ENCODE data around the gene MORN1.
"Not testable (repeated sequence)": the region's sequence is repeated elsewhere in the genome, so short reads cannot be mapped to it uniquely, and the experiment has no call there.

The MORN1 gene

DNA sequence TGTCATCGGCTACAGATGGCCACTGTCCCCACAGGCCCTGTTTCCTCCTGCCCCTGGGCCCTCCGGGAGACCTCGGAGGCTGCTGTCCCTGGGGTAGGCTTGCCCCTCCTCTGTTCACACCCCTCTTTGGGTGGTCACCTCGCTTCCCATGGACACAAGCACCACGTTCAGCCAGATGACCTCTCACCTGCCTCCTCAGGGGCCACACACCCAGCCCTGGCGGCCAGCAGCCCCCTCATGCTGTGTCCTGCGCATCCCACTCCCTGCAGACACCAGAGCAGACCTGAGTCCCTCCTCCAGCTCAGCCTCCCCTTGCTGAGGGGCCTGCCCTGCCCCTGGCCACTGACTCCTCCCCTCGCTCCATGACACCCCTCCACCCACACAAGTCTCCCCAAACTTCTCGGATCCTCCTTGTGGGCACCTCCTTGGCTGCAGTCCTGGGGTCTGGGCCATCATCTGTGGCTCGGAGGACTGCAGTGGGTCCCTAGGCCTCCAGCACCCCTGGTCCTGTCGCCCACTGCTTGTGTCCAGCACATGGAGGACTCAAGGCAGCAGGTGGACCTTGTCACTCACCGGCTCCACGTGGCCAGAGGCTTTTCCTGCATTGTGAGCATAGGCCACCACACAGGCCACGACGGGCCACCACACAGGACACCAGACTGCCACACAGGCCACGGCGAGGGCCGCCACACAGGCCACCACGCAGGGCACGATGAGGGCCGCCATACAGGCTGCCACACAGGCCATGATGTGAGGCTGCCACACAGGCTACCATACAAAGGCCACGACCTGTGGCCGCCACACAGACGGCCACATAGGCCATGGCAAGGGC lies 51.1 kb downstream of the MORN1 start:
- Histone ChIP-seq H3K27ac (ENCODE audit: low read depth, low read length) (no peak overlapping the region), H3K36me3 (ENCODE audit: control insufficient read depth in 1 of 2, insufficient read depth in 2 of 2, low read length in 2 of 2) (no peaks in the 10 kb centered on the region), H3K4me1 (ENCODE audit: control insufficient read depth in 1 of 2, insufficient read depth in 2 of 2, low read length in 2 of 2) (no peaks in the 10 kb centered on the region), H3K9me3 (ENCODE audit: control insufficient read depth in 1 of 2, low read length in 2 of 2) (no peaks in the 10 kb centered on the region), H3K4me3 (ENCODE audit: low read depth in 1 of 2, low read length in 2 of 2) (no peak overlapping the region), H3K9ac (ENCODE audit: low read depth in 1 of 2, low read length in 2 of 2) (no peak overlapping the region), H3K27me3 (ENCODE audit: control insufficient read depth in 1 of 2, insufficient read depth in 2 of 2, low read length in 2 of 2) (no peaks in the 10 kb centered on the region)

DNA sequence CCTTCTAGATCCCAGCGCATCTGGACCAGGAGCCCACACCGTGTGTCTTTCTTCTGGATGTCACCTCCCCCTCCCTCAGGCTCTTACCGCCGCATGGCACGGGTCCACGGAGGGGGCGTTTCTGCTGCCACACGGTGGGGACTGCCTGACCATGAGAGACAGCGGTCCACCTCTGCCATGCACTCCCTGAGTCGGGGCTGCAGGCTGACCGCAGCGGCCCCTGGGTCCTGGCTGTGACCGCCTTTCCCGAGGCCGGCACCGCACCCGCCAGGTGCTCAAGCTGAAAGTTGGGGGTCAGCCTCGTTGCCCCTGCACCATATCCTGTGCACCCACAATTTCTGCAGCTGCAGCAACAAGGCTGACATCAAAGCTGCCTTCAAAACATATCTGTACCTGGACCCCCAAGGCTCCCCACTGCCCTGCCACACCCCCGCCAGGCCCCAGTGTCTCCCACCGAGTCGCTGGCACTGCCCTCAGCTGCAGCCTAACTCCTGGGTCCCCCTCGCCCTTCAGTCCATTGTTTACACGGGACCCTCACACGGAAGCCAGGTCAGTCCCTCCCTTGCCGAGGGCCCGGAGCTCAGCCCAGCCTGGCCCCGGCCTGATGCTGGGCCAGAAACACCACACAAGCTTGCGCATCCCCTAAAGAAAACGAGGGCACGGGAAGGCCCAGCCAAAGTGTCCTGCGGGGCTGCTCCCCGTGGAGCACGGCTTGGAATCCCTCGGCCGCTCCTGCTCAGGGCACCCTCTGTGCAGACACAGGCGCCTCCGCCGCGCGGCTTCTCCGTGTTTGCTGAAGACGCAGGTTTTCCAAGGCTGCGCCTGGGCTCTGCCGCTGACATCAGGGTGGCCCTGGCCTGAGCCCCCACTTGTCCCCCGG lies 51.9 kb downstream of the MORN1 start:
- no peak overlapping the region for H3K4me3 ChIP-seq (ENCODE audit: low read depth in 1 of 2, low read length in 2 of 2)
- H3K4me1 ChIP-seq (ENCODE audit: control insufficient read depth in 1 of 2, insufficient read depth in 2 of 2, low read length in 2 of 2), result no peaks in the 10 kb centered on the region
- no peaks in the 10 kb centered on the region for H3K9me3 ChIP-seq (ENCODE audit: control insufficient read depth in 1 of 2, low read length in 2 of 2)
- H3K36me3 ChIP-seq (ENCODE audit: control insufficient read depth in 1 of 2, insufficient read depth in 2 of 2, low read length in 2 of 2), result no peaks in the 10 kb centered on the region
- H3K27me3 ChIP-seq (ENCODE audit: control insufficient read depth in 1 of 2, insufficient read depth in 2 of 2, low read length in 2 of 2), result no peaks in the 10 kb centered on the region
- H3K9ac ChIP-seq (ENCODE audit: low read depth in 1 of 2, low read length in 2 of 2), result no peak overlapping the region
- no peak overlapping the region for H3K27ac ChIP-seq (ENCODE audit: low read depth, low read length)

DNA sequence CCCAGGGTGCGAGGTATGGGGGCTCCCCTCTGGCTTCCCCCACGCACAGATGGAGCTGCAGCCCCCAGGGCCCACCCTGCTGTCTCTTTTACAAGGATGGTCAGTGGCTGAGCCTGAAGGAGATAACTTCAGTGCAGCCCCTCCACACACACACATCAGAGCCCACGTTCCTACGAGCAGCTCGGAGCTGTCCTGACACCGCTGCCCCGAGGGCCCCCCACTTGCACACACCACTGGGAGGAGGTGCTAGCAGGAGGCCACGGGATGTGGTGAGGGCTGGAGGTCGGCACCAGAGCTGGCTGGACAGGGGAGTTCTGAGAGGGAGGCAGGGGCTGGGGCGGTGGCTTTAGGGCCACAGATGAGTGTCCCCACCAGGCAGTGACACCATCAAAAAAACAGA lies 53.9 kb downstream of the MORN1 start:
- H3K9ac ChIP-seq (ENCODE audit: low read depth in 1 of 2, low read length in 2 of 2), result no peak overlapping the region
- no peaks in the 10 kb centered on the region for H3K9me3 ChIP-seq (ENCODE audit: control insufficient read depth in 1 of 2, low read length in 2 of 2)
- no peak overlapping the region for H3K4me3 ChIP-seq (ENCODE audit: low read depth in 1 of 2, low read length in 2 of 2)
- no peaks in the 10 kb centered on the region for H3K4me1 ChIP-seq (ENCODE audit: control insufficient read depth in 1 of 2, insufficient read depth in 2 of 2, low read length in 2 of 2)
- H3K27me3 ChIP-seq (ENCODE audit: control insufficient read depth in 1 of 2, insufficient read depth in 2 of 2, low read length in 2 of 2), result no peaks in the 10 kb centered on the region
- no peaks in the 10 kb centered on the region for H3K36me3 ChIP-seq (ENCODE audit: control insufficient read depth in 1 of 2, insufficient read depth in 2 of 2, low read length in 2 of 2)
- no peak overlapping the region for H3K27ac ChIP-seq (ENCODE audit: low read depth, low read length)

DNA sequence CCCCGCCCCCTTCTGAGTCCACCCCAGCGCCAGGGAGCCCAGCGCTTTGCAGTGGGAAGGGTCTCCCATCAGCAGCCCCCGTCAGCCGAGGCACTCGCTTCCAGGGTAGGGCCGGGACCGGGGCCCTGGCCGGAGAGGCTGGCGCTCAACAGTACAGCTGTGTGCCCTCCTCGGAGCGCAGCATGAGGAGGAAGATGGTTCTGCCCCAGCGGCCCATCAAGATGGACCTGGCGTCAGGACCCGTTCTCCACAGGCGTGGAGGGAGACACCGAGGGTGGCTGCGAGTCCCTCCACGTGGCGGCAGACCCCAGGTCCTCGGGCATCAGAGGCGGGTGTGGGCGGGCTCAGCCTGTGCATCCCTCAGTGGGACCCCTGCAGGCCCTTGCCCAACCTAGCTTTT lies 54.3 kb downstream of the MORN1 start:
- Histone ChIP-seq H3K27me3 (ENCODE audit: control insufficient read depth in 1 of 2, insufficient read depth in 2 of 2, low read length in 2 of 2) (no peaks in the 10 kb centered on the region), H3K36me3 (ENCODE audit: control insufficient read depth in 1 of 2, insufficient read depth in 2 of 2, low read length in 2 of 2) (no peaks in the 10 kb centered on the region), H3K27ac (ENCODE audit: low read depth, low read length) (no peak overlapping the region), H3K4me3 (ENCODE audit: low read depth in 1 of 2, low read length in 2 of 2) (no peak overlapping the region), H3K9ac (ENCODE audit: low read depth in 1 of 2, low read length in 2 of 2) (no peak overlapping the region), H3K9me3 (ENCODE audit: control insufficient read depth in 1 of 2, low read length in 2 of 2) (no peaks in the 10 kb centered on the region), H3K4me1 (ENCODE audit: control insufficient read depth in 1 of 2, insufficient read depth in 2 of 2, low read length in 2 of 2) (no peaks in the 10 kb centered on the region)

DNA sequence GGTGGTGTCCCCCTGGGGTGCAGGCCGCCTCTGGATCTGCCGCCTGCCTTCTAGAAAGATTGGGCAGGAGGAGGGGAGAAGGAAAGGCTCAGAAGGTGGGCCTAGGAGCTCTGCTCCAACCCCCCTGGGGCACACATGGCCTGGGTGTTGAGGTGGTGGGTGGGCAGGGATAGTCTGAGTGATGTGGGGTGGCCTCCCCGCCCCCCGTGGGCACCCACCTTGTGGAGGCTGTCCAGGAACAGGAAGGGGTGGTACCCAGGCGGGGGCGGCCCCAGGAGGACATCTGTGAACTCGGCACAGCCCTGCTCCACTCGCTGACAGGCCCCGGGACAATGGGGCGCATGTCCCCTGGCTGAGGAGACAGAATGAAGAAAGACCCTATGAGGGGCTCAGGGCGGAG lies 54.9 kb downstream of the MORN1 start:
- Histone ChIP-seq H3K9me3 (ENCODE audit: control insufficient read depth in 1 of 2, low read length in 2 of 2) (no peaks in the 10 kb centered on the region), H3K27ac (ENCODE audit: low read depth, low read length) (no peak overlapping the region), H3K36me3 (ENCODE audit: control insufficient read depth in 1 of 2, insufficient read depth in 2 of 2, low read length in 2 of 2) (no peaks in the 10 kb centered on the region), H3K4me3 (ENCODE audit: low read depth in 1 of 2, low read length in 2 of 2) (no peak overlapping the region), H3K9ac (ENCODE audit: low read depth in 1 of 2, low read length in 2 of 2) (no peak overlapping the region), H3K4me1 (ENCODE audit: control insufficient read depth in 1 of 2, insufficient read depth in 2 of 2, low read length in 2 of 2) (no peaks in the 10 kb centered on the region), H3K27me3 (ENCODE audit: control insufficient read depth in 1 of 2, insufficient read depth in 2 of 2, low read length in 2 of 2) (no peaks in the 10 kb centered on the region)

DNA sequence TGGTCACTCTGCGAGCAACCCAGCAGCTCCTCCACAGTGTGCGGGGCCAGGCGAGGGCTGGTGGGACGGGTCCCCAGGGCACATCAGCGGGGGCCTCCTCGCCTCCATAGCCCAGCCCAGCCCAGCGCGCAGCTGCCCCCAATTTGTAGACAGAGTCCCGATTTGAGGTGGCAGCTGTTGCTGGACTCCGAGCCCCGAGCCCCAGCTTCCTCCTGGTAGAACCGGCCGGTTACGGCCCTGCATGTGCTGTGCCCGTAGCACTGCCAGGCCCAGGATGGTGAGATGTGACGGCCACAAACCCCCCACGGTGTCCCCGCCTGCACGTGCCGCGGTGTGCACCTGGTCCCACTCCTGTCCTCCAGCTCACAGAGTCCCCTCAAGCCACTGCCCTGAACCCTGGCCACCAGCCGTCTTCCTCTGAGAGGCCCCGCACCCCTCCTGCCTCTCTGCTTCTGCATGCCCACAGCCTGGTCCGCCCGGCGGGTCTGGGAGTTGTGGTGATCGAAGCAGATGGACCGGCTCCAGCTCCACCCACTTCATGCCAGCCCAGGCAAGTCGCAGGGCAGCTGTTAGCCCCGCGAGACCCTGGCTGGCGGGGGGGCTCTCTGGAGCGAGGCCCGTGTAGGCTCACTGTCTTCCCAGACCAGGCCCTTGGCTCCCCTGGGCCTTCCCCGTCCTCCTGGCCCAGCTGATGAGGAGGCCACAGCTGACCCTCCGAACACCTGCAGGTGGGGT lies 55.5 kb downstream of the MORN1 start:
- Histone ChIP-seq H3K4me1 (ENCODE audit: control insufficient read depth in 1 of 2, insufficient read depth in 2 of 2, low read length in 2 of 2) (no peaks in the 10 kb centered on the region), H3K27me3 (ENCODE audit: control insufficient read depth in 1 of 2, insufficient read depth in 2 of 2, low read length in 2 of 2) (no peaks in the 10 kb centered on the region), H3K36me3 (ENCODE audit: control insufficient read depth in 1 of 2, insufficient read depth in 2 of 2, low read length in 2 of 2) (no peaks in the 10 kb centered on the region), H3K9me3 (ENCODE audit: control insufficient read depth in 1 of 2, low read length in 2 of 2) (no peaks in the 10 kb centered on the region), H3K27ac (ENCODE audit: low read depth, low read length) (no peak overlapping the region), H3K9ac (ENCODE audit: low read depth in 1 of 2, low read length in 2 of 2) (no peak overlapping the region), H3K4me3 (ENCODE audit: low read depth in 1 of 2, low read length in 2 of 2) (no peak overlapping the region)

DNA sequence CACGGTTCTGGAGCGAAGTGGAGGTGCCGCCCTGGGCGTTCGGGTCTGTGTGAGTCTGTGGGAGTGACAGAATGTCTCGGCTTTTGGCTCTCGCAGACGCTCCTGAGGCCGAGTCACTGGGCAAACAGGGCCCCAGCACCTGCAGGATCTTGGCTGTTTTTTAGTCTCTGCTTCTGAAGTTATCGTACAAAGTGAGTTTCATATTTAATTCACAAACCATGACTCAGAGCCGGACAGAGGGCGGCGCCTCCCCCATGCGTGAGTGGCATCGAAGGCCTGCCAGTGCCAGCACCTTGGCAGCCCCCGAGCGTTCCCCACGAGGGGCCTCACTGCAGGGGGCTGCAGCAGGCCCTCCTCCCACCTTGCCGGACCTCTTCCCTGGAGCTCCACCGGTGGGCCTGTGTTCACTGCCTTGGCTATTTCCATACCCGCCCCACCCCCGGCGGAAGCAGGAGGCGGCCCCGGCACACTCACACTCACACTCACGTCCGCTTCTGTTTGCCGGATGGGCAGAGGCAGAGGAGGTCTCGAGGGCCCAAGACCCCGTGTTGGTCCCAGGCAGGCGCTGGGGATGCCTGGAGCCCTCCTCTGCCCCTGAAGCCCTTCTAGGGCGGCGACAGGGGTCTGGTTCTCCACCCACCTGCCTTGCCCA lies 56.3 kb downstream of the MORN1 start:
- Histone ChIP-seq H3K4me3 (ENCODE audit: low read depth in 1 of 2, low read length in 2 of 2) (no peak overlapping the region), H3K9ac (ENCODE audit: low read depth in 1 of 2, low read length in 2 of 2) (no peak overlapping the region), H3K4me1 (ENCODE audit: control insufficient read depth in 1 of 2, insufficient read depth in 2 of 2, low read length in 2 of 2) (no peaks in the 10 kb centered on the region), H3K27me3 (ENCODE audit: control insufficient read depth in 1 of 2, insufficient read depth in 2 of 2, low read length in 2 of 2) (no peaks in the 10 kb centered on the region), H3K27ac (ENCODE audit: low read depth, low read length) (no peak overlapping the region), H3K9me3 (ENCODE audit: control insufficient read depth in 1 of 2, low read length in 2 of 2) (no peaks in the 10 kb centered on the region), H3K36me3 (ENCODE audit: control insufficient read depth in 1 of 2, insufficient read depth in 2 of 2, low read length in 2 of 2) (no peaks in the 10 kb centered on the region)

DNA sequence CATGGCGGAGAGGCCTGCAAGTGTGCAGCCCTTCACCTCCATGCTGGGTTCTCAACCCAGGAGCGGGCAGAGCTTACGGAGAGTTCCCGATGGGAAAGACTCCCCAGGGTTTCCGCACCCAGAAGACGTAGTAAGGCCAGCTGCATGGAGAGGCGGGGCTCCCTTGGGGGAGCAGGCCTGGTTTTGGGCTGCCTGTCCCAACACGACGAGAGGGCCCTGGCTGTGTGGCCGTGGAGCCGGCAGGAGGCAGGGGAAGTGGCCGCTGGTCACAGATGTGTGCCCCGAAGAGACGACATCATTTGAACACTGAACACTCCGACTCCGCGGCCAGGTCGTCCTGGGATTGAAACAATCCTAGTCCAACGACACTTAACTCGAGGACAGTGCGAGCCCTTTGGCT lies 57.0 kb downstream of the MORN1 start:
- no peaks in the 10 kb centered on the region for H3K4me1 ChIP-seq (ENCODE audit: control insufficient read depth in 1 of 2, insufficient read depth in 2 of 2, low read length in 2 of 2)
- no peak overlapping the region for H3K27ac ChIP-seq (ENCODE audit: low read depth, low read length)
- no peaks in the 10 kb centered on the region for H3K36me3 ChIP-seq (ENCODE audit: control insufficient read depth in 1 of 2, insufficient read depth in 2 of 2, low read length in 2 of 2)
- no peak overlapping the region for H3K4me3 ChIP-seq (ENCODE audit: low read depth in 1 of 2, low read length in 2 of 2)
- no peaks in the 10 kb centered on the region for H3K27me3 ChIP-seq (ENCODE audit: control insufficient read depth in 1 of 2, insufficient read depth in 2 of 2, low read length in 2 of 2)
- H3K9ac ChIP-seq (ENCODE audit: low read depth in 1 of 2, low read length in 2 of 2), result no peak overlapping the region
- no peaks in the 10 kb centered on the region for H3K9me3 ChIP-seq (ENCODE audit: control insufficient read depth in 1 of 2, low read length in 2 of 2)

DNA sequence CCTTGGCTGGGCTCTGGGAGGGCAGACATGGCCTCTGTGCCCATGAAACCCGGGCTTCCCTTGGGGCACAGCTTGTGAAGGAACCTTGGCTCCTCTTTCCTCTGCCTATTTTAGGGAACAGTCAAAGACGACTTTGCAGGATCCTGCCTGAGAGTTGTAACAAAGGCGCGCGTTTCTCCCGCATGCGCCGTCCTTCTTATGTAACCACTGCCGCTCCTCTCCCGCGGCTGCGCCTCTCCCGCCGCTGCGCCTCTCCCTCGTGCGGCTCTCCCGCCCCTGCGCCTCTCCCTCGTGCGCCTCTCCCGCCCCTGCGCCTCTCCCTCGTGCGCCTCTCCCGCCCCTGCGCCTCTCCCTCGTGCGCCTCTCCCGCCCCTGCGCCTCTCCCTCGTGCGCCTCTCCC lies 59.8 kb downstream of the MORN1 start:
- not testable (repeated sequence) for H3K27ac ChIP-seq (ENCODE audit: low read depth, low read length); H3K9me3 ChIP-seq (ENCODE audit: control insufficient read depth in 1 of 2, low read length in 2 of 2); H3K27me3 ChIP-seq (ENCODE audit: control insufficient read depth in 1 of 2, insufficient read depth in 2 of 2, low read length in 2 of 2); H3K4me1 ChIP-seq (ENCODE audit: control insufficient read depth in 1 of 2, insufficient read depth in 2 of 2, low read length in 2 of 2); H3K4me3 ChIP-seq (ENCODE audit: low read depth in 1 of 2, low read length in 2 of 2); H3K9ac ChIP-seq (ENCODE audit: low read depth in 1 of 2, low read length in 2 of 2); H3K36me3 ChIP-seq (ENCODE audit: control insufficient read depth in 1 of 2, insufficient read depth in 2 of 2, low read length in 2 of 2)
